ENCODE data around the gene NEU1. TPM values are rescaled to one million over a fixed set of nuclear protein-coding genes. Genes with fewer than 3 reads are reported as not detected.
"Not testable (repeated sequence)": the region's sequence is repeated elsewhere in the genome, so short reads cannot be mapped to it uniquely, and the experiment has no call there.

The NEU1 gene
- polyA plus RNA-seq, 1 donor = 17.7 TPM

DNA sequence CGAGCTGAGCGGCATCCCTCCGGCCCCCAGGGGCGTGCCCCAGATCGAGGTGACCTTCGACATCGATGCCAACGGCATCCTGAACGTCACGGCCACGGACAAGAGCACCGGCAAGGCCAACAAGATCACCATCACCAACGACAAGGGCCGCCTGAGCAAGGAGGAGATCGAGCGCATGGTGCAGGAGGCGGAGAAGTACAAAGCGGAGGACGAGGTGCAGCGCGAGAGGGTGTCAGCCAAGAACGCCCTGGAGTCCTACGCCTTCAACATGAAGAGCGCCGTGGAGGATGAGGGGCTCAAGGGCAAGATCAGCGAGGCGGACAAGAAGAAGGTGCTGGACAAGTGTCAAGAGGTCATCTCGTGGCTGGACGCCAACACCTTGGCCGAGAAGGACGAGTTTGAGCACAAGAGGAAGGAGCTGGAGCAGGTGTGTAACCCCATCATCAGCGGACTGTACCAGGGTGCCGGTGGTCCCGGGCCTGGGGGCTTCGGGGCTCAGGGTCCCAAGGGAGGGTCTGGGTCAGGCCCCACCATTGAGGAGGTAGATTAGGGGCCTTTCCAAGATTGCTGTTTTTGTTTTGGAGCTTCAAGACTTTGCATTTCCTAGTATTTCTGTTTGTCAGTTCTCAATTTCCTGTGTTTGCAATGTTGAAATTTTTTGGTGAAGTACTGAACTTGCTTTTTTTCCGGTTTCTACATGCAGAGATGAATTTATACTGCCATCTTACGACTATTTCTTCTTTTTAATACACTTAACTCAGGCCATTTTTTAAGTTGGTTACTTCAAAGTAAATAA, 45.3 kb downstream of the NEU1 start:
- not testable (repeated sequence) for DNase-seq

DNA sequence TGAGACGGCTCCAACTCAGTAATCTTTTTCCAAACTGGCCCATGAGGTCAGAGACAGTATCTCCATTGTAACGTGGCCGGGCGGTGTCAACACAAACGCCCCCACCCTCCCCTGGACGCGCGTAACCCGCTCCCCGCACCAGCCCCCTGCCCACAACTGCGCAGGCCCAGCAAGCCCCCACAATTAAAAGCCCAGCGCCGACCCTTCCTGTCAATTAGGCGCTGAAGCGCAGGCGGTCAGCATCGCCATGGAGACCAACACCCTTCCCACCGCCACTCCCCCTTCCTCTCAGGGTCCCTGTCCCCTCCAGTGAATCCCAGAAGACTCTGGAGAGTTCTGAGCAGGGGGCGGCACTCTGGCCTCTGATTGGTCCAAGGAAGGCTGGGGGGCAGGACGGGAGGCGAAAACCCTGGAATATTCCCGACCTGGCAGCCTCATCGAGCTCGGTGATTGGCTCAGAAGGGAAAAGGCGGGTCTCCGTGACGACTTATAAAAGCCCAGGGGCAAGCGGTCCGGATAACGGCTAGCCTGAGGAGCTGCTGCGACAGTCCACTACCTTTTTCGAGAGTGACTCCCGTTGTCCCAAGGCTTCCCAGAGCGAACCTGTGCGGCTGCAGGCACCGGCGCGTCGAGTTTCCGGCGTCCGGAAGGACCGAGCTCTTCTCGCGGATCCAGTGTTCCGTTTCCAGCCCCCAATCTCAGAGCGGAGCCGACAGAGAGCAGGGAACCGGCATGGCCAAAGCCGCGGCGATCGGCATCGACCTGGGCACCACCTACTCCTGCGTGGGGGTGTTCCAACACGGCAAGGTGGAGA, 47.4 kb downstream of the NEU1 start, which contains the start of the genes HSPA1A and HSPA1L:
TSS of gene HSPA1A (plus strand) at position 519 of the 814 bp plus-strand sequence. CDS start at position 733, 214 bp downstream.
TSS of gene HSPA1L (minus strand) at position 259 of the 814 bp plus-strand sequence. CDS start 3,311 bp downstream, outside the sequence.
- peak; percentile 97 for DNase-seq

GRCh38 chr6:31814677-31815024, 48.0 kb downstream of the NEU1 start:
- DNase-seq = peak; percentile 98

GRCh38 chr6:31813465-31813849, 49.2 kb downstream of the NEU1 start:
- no peak for DNase-seq

DNA sequence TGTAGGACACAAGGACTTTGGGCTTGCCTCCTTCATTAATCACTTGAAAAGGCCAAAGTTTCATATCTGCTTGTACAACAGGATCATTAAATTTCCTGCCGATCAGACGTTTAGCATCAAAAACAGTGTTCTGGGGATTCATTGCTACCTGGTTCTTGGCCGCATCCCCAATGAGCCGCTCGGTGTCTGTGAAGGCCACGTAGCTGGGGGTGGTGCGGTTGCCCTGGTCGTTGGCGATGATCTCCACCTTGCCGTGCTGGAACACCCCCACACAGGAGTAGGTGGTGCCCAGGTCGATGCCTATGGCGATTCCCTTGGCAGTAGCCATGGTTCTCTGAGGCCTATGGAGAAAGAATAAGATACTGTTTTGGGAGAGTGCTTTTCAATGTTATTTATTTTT, 51.0 kb downstream of the NEU1 start:
- no peak for DNase-seq

DNA sequence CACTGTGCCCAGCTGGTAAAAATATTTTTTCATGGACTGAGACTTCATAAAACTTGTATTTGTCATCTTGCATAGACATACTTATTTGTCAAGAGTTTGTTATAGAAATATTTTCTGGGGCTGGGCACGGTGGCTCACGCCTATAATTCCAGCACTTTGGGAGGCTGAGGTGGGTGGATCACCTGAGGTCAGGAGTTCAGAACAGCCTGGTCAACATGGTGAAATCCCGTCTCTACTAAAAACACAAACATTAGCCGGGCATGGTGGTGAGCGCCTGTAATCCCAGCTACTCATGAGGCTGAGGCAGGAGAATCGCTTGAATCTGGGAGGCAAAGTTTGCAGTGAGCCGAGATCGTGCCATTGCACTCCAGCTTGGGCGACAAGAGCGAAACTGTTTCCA, 54.0 kb downstream of the NEU1 start:
- not testable (repeated sequence) for DNase-seq

Other genes starting within 250 kb of the NEU1 start
- gene AIF1, start 247.6 kb downstream of the NEU1 start, polyA plus RNA-seq (ENCODE audit: insufficient read length) = 24.6 TPM
- 166 TPM for gene PRRC2A, start 242.1 kb downstream of the NEU1 start, polyA plus RNA-seq (ENCODE audit: insufficient read length)
- 252 TPM for gene BAG6, start 210.2 kb downstream of the NEU1 start, polyA plus RNA-seq (ENCODE audit: insufficient read length)
- gene APOM, start 206.9 kb downstream of the NEU1 start, polyA plus RNA-seq (ENCODE audit: insufficient read length) = 3.3 TPM
- gene C6orf47, start 202.0 kb downstream of the NEU1 start, polyA plus RNA-seq (ENCODE audit: insufficient read length) = 13.1 TPM
- 17.1 TPM for gene GPANK1, start 197.8 kb downstream of the NEU1 start, polyA plus RNA-seq (ENCODE audit: insufficient read length)
- gene CSNK2B, start 196.7 kb downstream of the NEU1 start, polyA plus RNA-seq (ENCODE audit: insufficient read length) = 127 TPM
- 11.7 TPM for gene LY6G5B, start 192.8 kb downstream of the NEU1 start, polyA plus RNA-seq (ENCODE audit: insufficient read length)
- gene LY6G5C, start 181.8 kb downstream of the NEU1 start, polyA plus RNA-seq (ENCODE audit: insufficient read length) = 6.3 TPM
- gene ABHD16A, start 159.5 kb downstream of the NEU1 start, polyA plus RNA-seq (ENCODE audit: insufficient read length) = 54.6 TPM
- not detected for gene LY6G6F, start 156.0 kb downstream of the NEU1 start, polyA plus RNA-seq (ENCODE audit: insufficient read length)
- gene LY6G6D, start 147.5 kb downstream of the NEU1 start, polyA plus RNA-seq (ENCODE audit: insufficient read length) = not detected
- 0.28 TPM for gene LY6G6C, start 141.1 kb downstream of the NEU1 start, polyA plus RNA-seq (ENCODE audit: insufficient read length)
- gene MPIG6B, start 139.4 kb downstream of the NEU1 start, polyA plus RNA-seq (ENCODE audit: insufficient read length) = 0.71 TPM
- 128 TPM for gene DDAH2, start 133.5 kb downstream of the NEU1 start, polyA plus RNA-seq (ENCODE audit: insufficient read length)
- 116 TPM for gene CLIC1, start 126.3 kb downstream of the NEU1 start, polyA plus RNA-seq (ENCODE audit: insufficient read length)
- 14.4 TPM for gene MSH5, start 122.8 kb downstream of the NEU1 start, polyA plus RNA-seq (ENCODE audit: insufficient read length)
- gene SAPCD1, start 100.2 kb downstream of the NEU1 start, polyA plus RNA-seq (ENCODE audit: insufficient read length) = 2.4 TPM
- 2.5 TPM for gene VWA7, start 85.5 kb downstream of the NEU1 start, polyA plus RNA-seq (ENCODE audit: insufficient read length)
- 48.6 TPM for gene VARS1, start 67.1 kb downstream of the NEU1 start, polyA plus RNA-seq (ENCODE audit: insufficient read length)
- 51.7 TPM for gene LSM2, start 55.9 kb downstream of the NEU1 start, polyA plus RNA-seq (ENCODE audit: insufficient read length)
- gene HSPA1L, start 47.5 kb downstream of the NEU1 start, polyA plus RNA-seq (ENCODE audit: insufficient read length) = 3.7 TPM
- 84.3 TPM for gene HSPA1A, start 47.3 kb downstream of the NEU1 start, polyA plus RNA-seq (ENCODE audit: insufficient read length)
- 61.2 TPM for gene HSPA1B, start 35.1 kb downstream of the NEU1 start, polyA plus RNA-seq (ENCODE audit: insufficient read length)
- 0.23 TPM for gene SLC44A4, start 16.2 kb upstream of the NEU1 start, polyA plus RNA-seq (ENCODE audit: insufficient read length)
- 33.6 TPM for gene EHMT2, start 34.9 kb upstream of the NEU1 start, polyA plus RNA-seq (ENCODE audit: insufficient read length)
- 10.9 TPM for gene ZBTB12, start 39.3 kb upstream of the NEU1 start, polyA plus RNA-seq (ENCODE audit: insufficient read length)
- gene C2, start 64.9 kb upstream of the NEU1 start, polyA plus RNA-seq (ENCODE audit: insufficient read length) = 11.1 TPM
- 1.7 TPM for gene CFB, start 83.3 kb upstream of the NEU1 start, polyA plus RNA-seq (ENCODE audit: insufficient read length)
- 69.7 TPM for gene NELFE, start 96.2 kb upstream of the NEU1 start, polyA plus RNA-seq (ENCODE audit: insufficient read length)
- gene SKIC2, start 96.4 kb upstream of the NEU1 start, polyA plus RNA-seq (ENCODE audit: insufficient read length) = 28.5 TPM
- gene DXO, start 109.3 kb upstream of the NEU1 start, polyA plus RNA-seq (ENCODE audit: insufficient read length) = 16.8 TPM
- gene C4A, start 119.2 kb upstream of the NEU1 start, polyA plus RNA-seq (ENCODE audit: insufficient read length) = 55.9 TPM
- gene C4B, start 152.0 kb upstream of the NEU1 start, polyA plus RNA-seq (ENCODE audit: insufficient read length) = 67.2 TPM
- 1.8 TPM for gene CYP21A2, start 175.6 kb upstream of the NEU1 start, polyA plus RNA-seq (ENCODE audit: insufficient read length)
- 125 TPM for gene TNXB, start 246.5 kb upstream of the NEU1 start, polyA plus RNA-seq (ENCODE audit: insufficient read length)

Measured in hindlimb muscle (tissue), 1 donor.